ENCODE data around the gene TRPC1.

TRPC1 gene

DNA sequence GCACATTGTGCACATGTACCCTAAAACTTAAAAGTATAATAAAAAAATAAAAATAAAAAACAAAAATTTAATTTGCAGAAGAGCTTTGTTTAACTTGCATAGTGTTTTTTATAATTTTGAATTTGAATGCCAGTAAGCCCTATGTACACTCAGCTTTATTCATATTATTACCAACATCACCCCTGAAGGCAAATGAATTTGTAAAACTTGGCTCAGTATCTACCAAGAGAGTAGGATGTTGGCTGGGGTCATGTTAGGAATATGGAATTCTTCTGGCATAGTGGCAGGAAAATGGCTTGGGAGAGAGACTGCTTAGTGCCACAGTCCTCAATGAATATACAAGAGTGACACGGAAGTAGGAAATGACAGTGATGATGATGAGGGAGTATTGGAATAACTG is 30.7 kb downstream of the TRPC1 start:
- FAIRE-seq: no peak

DNA sequence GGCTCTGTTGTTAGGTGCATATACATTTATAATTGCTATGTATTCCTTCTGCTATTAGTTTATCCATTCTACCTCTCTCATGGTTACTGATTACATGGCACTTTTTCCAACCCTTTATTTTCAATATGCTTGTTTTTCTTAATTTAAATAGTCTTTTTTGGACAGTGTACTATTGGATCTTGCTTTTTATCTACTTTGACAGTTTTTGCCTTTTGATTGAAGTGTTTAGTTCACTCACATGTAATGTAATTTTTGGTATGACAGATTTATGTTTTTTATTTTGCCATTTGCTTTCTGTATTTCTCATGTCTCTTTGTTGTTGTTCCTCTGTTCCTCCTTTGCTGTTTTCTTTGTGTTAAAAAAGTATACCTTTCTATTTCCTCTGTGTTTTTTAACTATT is 44.5 kb downstream of the TRPC1 start:
- FAIRE-seq: no peak

DNA sequence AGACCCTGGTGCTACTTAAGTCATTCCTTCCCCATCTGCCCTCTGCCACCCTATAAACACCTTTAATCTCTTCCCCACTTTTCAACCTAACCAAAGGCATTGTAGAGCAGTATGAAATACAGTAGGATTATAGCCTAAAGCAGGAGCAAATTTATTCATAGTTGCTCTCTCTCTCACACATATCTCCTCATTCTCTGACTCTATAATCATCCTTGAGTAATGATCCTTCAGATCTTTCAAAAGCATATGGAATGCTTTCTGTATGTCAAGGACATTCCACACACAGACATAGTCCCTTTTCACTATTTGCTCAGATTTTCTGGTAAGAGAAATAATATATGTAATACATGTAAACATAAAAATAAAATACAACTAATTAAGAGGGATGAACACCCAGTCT is 54.1 kb downstream of the TRPC1 start:
- no peak for FAIRE-seq

DNA sequence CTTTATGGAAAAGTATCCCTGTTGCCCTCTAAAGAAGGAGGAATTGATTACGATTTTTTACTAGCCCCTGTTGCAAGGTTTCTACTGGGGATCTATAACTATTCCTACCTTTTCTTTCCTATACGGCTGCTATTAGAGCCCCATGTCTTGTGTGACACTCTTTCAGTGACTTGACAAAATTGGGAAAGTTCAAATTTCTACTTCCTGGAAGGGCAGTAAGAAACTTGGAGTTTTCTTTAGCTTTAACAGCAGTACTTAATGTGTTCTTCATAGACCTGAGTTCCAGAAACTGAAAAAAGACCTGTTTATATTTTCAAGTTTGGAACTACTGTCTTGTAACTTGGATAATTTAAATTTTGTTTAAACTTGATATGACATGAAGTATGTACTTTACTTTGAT is 54.7 kb downstream of the TRPC1 start:
- FAIRE-seq: no peak

DNA sequence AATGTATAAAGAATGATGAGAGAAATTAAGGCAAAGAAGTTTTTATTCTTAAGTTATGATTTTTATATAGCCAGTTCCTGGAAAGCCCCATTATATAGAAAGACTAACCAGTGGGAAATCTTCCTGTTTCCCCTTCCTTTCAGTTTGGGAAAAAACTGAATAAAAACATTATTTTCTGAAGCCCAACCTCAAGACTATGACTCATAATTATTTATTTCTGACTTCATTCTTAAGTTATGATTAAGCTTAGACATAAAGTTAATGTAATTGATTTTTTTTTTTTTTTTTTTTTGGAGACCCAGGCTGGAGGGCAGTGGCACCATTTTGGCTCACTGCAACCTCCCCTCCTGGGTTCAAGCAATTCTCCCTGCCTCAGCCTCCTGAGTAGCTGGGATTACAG is 55.8 kb downstream of the TRPC1 start:
- FAIRE-seq: no peak

DNA sequence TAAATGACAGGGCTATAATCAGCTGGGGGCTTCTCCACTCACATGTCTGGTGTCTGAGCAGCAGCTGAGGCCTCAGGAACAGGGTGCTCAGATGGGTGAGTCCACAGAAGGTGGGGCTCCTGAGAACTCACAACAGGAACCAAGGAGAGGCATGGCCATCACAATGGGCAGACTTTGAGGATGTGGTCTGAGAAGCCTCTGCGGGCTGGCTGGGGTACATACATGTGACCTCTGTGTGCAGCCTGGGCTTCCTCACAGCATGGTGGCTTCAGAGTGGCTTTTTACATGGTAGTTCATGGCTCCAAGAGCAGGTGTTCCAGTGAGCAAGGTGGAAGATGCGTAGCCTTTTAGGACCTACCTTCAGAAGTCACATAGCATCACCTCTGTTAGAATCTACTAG is 58.8 kb downstream of the TRPC1 start:
- FAIRE-seq: no peak

DNA sequence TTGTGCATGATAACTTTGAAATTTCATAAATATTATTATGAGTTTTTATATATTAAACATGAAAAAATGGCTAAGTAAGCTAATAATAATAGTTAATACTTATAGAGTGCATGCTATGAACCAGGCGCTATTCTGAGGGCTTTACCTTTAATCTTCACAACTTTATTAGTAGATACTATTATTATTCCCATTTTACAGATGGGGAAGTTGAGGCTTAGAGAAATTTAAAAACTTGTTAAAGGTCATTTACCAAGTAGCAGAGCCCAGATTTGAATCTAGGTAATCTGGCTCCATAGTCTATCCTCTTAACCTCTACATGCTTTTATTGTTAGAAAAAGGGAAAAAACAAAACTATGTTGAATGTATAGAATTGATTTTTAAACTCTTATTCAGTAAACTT is 60.4 kb downstream of the TRPC1 start:
- no peak for FAIRE-seq

DNA sequence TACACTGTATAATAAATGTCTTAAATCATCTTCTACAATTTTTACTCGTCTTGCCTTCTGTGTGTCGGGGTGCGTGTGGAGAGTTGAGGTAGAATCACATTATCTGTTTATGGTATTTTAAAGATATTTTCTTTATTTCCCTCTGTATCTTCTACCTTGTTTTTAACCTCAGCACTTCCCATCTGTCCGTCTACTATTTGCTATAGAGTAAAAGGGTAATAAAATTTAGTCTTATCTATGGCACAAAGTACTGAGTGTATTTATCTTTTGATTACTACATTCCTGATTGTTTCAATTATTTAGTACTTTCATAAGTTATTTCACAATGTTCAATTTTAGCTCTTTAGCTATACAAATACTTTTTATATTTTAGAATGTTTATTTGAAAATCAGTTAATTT is 62.2 kb downstream of the TRPC1 start:
- FAIRE-seq: no peak

DNA sequence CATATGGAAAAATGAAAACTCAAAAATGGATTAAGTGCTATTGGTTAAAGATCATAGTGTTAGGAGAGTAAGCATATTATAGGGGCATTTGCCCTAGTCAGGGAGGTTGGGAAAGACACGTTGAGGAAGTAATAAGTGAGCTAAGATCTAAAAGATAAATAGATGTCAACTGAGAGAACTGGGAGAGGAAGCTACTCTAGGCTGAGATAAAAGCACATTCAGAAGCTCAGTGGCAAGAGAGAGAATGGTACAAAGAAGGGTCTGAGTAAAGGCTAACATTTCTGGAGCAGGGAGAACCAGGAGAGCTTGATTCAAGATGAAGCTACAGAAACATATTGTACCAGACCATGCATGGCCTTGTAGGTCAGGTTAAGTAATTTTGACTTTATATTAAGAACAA is 63.9 kb downstream of the TRPC1 start:
- FAIRE-seq: no peak

DNA sequence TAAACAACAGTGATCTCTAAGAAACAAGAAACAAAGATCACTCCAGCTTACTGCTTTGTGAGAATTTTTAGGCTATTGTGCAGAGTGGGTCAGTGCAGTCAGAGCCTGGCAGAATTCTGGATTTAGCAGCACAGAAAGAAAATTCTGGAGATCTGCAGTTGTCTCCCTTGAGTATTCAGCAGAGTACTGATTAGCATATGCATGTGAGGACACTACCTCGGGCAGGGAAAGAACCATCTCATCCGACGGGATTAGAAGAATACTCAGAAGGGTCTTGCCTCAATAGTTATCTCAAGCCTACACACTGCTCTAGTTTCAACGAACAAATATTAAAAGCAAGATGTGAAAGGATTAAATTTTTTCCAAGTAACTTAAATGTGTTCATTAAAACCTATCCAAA is 70.7 kb downstream of the TRPC1 start:
- FAIRE-seq: no peak

DNA sequence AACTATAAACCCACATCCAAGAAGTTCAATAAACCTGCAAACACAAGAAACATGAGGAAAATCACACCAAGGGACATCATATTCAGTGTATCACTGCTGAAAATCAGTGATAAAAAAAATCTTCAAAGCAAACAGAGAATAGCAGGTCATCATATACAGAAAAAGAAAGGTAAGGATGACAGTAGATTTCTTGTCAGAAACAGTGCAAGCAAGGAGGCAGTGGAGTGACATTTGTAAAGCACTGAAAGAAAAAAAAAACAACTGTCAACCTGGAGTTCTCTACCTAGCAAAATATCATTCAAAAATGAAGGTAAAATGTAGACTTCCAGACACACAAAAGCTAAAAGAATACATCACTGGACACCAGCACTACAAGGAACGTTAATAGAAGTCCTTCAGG is 71.5 kb downstream of the TRPC1 start:
- no peak for FAIRE-seq

DNA sequence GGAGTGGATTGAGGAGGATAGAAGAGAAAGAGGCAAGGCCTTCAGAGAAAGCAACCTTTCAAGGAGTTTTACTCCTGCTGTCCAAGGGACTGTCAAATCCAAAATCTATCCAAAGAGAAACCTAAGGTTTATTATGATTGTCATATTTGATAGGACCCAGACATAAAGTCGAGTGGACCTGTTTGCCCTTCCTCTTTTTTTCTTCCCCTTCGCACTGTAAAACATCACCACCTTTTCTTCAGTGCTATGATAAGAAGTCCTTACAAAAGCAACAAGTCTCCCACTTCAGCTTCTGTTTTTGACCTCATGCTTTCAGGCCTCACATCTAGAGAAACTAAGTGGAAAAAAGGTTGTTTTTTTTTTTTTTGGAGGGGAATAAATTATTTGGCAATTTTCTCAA is 73.0 kb downstream of the TRPC1 start:
- no peak for FAIRE-seq

DNA sequence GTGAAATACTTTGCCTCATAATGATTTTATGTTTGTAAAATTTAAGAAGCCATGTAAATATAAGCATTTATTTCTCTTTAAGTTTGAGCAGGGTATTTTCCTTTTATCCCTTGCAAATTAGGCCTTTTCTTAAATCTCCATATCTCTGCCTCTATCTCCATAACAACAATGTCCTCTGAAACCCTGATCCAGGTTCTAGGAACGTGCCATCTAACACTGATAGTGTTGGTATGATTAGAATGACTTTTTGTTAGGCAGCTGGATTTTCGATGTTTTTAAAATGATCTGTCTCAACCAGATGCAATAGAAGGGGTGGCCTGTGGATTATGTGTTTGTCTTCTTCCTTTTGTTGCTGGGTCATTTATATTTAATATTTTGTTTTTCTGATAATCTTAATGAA is 77.9 kb downstream of the TRPC1 start:
- FAIRE-seq: no peak

DNA sequence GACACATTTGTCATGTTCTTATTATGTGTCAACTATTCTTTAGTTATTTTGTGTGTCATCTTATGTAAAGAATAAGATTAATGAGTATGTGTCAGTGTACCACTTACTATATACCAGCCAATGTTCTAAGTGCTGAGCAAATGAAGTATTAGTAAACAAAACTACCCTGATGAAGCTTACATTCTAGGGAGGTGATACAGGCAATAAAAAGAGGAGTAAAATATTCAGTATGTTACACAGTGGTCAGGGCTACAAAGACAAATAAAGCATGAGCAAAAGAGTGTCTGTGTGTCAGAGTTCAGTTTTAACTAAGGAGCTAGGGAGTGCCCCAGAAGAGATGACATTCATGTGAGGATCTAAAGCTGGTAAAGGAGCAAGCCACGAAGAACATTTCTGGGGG is 79.1 kb downstream of the TRPC1 start:
- no peak for FAIRE-seq

DNA sequence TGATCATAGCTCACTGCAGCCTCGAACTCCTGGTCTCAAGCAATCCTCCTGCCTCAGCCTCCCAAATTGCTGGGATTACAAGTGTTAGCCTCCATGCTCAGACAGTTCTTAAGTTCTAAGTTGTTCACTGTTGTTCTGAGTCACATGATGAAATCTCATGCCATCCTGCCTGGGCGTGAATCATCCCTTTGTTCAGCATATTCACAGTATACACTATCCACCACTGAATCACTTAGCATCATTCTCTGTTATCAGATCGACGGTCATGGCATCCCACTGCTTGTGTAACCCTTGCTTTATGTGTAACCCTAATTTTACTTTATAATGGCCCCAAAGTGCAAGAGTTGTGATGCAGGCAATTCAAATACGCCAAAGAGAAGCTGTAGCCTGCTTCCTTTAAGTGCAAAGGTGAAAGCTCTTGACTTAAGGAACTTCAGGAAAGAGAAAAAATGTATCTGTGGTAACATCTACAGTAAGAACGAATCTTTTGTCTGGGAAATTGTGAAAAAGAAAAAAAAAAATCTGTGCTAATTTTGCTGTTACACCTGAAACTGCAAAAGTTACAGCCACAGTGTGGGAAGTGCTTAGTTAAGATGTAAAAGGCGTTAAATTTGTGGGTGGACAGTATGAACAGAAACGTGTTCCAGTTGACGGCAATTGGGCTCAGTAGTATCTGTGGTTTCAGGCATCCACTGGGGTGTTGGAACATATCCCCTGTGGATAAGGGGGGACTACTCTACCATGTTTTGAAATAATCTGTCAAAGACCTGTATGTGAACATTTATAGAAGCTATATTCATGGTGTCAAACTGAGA is 84.5 kb downstream of the TRPC1 start:
- no peak for FAIRE-seq

DNA sequence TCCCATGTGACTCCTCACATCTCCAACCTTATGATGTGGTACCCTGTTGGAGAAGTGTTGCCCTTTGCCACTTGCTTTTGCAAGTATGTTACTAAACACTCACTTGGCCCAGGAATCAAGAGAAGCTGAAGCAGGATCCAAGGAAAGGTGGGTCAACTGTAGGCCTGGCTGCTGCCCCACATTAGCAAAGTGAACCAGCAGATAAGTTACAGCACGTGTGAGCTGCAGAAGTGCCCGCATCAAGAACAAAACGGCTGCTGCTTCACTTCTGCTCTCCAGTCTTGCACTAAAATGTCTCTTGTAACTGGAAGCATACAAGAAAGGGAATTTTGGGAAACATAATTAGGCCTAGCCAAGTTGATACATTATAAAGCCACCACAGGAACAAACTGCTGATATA is 85.4 kb downstream of the TRPC1 start:
- no peak for FAIRE-seq

DNA sequence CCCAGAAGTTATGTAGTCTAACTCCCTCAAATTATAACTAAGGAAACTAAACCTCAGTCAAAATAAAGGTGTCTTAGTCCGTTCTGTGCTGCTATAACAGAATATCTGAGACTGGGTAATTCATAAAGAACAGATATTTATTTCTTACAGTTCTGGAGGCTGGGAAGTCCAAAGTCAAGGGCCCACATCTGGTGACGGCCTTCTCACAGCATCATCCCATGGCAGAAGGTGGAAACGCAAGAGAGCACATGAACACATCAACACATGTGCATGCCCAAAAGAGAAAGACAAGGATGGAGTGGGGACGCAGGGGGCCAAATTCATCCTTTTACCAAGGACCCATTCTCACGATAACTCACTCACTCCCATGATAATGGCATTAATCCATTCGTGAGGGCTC is 92.0 kb downstream of the TRPC1 start:
- no peak for FAIRE-seq

DNA sequence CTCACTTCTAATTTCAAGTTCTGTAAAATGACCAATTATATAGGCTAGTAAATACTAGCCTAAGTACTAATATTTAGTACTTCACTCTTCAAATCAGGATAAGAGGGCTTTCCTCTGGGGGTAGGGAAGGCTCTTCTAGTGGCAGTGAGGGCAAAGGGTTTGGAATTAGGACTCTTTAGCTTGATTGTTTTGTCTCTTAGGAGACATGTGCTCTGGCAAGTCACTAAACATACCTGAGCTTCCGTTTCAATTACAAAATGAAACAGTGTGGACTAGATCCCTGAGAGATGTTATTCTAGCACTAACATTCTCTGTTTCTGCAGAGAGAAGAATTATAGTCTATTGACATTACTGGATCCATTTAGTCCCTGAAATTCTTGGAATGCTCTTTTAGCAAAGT is 93.5 kb downstream of the TRPC1 start:
- FAIRE-seq: no peak

DNA sequence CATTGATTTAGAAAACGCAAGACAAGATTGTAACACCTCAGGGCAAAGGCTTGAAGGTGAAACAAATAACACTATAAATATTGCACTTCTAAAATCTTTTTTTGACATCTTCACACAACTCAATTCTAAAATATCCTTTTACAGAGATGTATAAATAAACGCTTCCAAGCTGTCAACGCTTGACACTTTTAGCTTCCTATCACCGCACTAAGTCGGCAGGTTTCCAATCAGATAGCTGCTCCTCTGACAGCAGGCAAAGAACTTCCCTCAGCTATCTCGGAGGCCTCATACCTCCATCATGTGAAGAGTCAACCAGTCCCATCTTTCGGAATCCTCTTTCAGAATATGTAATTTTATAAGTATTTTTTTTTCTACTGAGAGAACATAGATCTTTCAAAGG is 94.1 kb downstream of the TRPC1 start:
- FAIRE-seq: no peak

DNA sequence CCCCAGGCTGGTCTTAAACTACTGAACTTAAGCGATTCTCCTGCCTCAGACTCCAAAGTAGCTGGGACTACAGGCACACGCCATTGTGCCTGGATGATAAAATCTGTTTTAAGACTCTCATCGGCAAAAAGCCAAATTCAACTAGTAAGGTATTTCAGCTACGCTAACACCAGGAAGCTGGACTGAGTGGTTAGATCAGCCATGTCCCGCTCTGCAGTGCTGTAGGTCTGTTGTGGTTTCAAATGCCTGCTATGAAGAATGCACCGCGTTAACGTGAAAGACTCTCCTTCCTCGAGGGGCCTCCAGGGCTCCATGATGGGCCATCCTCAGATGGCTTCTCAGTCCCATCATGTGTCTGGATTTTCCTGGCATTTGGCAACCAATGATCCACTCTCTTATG is 94.8 kb downstream of the TRPC1 start:
- FAIRE-seq: no peak

DNA sequence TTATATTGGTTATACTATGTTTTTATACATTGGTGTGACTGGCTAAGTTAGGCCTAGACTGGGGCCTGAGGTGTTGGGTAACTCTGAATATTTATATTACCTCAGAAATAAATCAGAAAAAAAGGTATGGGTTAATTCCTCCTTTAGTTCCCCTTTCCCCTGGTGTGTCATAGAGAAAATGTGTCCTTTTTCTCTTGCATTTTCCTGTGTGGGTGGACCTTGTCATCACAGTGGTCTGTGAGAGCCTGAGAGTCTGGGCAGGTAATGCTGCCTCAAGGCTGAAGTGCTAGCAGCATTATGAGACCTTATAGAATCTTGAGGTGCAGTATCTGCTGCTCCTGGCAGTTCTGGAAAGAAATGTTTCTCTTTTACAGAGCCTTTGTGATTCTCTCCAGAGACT is 95.3 kb downstream of the TRPC1 start:
- no peak for FAIRE-seq

DNA sequence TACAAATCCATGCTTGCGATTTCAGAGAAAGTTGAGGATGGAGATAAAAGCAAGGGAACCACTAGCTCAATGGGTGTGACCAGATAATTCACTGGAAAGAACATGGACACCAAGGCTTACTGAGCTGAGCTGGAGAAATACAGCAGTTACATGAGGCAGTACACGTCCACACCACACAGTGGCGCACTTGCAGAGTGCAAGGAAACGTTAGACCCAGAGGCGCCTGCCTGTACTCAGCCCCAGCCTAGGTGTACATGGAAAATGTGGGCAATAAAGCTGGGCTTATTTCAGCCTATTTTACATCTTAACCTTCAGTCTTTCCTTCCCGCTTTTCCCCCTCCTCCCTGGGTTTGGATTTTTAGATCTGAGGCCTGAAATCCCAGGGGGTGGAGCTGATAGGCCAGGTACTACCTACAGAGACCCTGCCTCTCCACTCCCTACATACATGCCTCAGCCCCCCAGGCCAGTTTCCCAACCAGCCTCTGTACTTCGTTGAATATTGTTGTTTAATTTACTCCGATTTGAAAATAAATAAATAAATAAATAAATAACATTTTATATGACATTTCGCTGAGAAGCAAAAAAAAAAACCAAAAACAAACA is 105.0 kb downstream of the TRPC1 start:
- peak; percentile 86 for FAIRE-seq

DNA sequence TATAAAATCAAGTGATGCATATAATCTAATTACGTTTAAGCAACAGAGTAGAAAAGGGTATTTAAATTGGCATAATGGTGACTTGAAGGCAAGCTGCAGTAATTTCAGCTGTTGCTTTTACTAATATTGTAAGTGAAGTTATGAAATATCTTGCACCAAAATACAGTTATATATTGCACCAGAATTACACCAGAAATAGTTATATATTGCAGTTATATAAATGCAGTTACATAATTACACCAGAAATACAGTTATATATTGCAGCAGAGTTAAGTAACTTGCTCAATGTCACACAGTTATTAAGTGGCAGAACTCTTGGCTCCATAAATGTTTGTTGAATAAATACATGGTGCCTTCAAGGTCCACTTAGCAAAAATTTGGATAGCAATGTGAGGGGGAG is 113.7 kb downstream of the TRPC1 start:
- no peak for FAIRE-seq

DNA sequence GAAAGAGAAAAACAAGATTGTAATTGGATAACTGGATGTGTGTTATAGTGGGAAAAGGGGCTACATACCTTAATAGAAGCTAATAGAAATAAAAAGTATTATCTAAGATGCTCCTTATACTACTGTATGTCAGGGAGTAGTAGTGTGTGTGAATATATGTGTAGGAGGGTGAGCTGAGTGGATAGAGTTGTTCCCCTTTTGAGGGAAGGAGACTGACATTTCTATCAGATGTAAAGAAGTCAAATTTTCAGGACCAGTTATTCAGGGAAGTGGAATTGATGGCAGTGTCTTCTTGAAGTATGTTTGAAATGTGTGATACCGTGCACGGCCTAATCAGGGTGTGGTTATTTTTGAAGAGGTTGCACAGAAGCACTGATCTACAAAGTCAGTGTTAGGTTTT is 116.0 kb downstream of the TRPC1 start:
- no peak for FAIRE-seq

DNA sequence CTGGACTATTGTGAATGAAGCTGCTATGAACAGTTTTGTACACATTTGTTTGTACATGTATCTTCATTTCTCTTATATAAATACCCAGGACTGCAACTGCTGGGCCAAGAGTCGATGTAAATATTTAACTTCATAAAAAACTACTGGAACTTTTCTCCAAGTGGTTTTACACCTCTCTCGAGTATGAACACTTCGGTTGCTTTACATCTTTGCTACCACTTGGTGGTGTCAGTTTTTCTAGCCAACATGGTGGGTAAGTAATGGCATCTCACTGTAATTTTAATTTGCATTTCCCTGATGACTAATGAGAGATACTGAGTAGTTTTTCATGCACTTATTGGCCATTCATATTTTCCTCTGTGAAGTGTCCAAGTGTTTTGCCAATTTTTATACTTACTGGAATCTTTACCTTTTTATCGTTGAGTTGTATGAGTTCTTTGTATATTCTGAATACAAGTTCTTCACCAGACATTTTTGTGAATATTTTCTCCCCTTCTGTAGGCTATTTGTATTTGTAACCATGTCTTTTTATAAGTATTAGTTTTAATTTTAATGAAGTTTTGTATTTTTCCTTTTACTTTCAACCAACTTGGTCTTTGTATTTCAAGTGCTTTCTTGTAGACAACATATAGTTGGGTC is 120.6 kb downstream of the TRPC1 start:
- FAIRE-seq: peak; percentile 30
